ENCODE results near the gene ADARB2.
"Not testable (repeated sequence)": the region's sequence is repeated elsewhere in the genome, so short reads cannot be mapped to it uniquely, and the experiment has no call there.

ADARB2 gene

DNA sequence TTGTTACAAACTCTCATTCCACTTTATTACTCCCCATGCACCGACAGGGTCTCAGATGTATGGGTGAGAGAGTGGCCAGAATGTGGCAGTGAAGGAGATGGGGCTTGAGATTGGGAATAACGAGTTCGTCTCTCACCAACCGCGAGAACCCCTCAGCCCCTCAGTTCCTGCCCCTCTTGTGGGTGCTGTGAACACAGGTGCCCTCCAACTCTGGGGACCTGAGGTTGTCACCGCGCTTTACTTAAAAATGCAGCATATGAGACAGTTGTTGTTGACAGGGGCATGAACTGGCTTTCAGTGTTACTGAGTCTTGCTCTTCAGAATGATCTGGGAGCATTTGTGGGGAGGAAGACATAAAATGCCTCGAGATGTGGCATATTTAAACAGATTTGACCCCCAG is 391.1 kb downstream of the ADARB2 start:
- CTCF ChIA-PET: no interaction called here
- DNase-seq (ENCODE audit: low spot score): no peak
- TF ChIP-seq, protein P1, sequence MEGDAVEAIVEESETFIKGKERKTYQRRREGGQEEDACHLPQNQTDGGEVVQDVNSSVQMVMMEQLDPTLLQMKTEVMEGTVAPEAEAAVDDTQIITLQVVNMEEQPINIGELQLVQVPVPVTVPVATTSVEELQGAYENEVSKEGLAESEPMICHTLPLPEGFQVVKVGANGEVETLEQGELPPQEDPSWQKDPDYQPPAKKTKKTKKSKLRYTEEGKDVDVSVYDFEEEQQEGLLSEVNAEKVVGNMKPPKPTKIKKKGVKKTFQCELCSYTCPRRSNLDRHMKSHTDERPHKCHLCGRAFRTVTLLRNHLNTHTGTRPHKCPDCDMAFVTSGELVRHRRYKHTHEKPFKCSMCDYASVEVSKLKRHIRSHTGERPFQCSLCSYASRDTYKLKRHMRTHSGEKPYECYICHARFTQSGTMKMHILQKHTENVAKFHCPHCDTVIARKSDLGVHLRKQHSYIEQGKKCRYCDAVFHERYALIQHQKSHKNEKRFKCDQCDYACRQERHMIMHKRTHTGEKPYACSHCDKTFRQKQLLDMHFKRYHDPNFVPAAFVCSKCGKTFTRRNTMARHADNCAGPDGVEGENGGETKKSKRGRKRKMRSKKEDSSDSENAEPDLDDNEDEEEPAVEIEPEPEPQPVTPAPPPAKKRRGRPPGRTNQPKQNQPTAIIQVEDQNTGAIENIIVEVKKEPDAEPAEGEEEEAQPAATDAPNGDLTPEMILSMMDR (conservative IDR thresholded peaks at IDR 0.05; ENCODE audit: low read depth): no peak
- POLR2A ChIA-PET (ENCODE audit: low non-redundant PET): no interaction called here
- no peak overlapping the region for H3K27ac ChIP-seq

DNA sequence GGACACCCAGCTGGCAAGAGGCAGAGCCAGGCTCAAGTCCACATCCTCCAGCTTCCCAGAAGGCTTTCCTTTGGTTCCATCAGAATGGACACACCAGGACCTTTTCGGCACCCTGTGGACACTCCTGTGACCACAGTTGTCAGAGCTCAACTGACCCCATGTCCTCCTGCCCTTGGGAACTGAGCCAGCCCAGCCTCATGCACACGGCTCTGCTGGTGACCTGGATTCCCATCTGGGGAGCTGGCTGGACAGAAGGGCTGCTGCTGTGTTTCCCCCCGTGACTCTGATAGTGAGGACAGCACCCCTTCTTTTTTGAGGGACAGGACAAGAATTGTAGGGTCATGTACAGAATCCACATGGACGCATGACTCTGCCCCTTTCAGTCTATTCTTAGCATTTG is 392.0 kb downstream of the ADARB2 start:
- TF ChIP-seq, protein P1 (conservative IDR thresholded peaks at IDR 0.05; ENCODE audit: low read depth): no peak
- POLR2A ChIA-PET (ENCODE audit: low non-redundant PET): no interaction called here
- H3K27ac ChIP-seq: no peak overlapping the region
- CTCF ChIA-PET: no interaction called here
- no peak for DNase-seq (ENCODE audit: low spot score)

DNA sequence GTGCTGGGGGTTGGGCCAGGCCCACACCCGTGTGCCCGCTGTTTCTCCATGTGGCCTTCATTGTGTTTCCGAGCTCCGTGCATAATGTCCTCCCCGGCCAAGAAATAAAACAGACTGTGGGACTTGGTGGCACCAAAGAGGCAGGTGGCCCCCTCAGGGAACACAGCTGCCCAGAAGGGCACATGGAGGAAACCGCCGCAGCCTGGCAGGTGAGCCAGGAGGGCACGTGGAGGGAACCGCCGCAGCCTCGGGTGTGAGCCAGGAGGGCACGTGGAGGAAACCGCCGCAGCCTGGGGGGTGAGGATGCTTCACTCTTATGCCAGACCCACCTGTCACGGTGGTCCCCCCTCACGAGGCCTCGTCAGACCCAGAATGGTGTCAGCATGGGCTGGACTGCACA is 392.5 kb downstream of the ADARB2 start:
- no peak for DNase-seq (ENCODE audit: low spot score)
- ChIA-PET CTCF (no interaction called here), POLR2A (ENCODE audit: low non-redundant PET) (no interaction called here)
- TF ChIP-seq, protein P1 (conservative IDR thresholded peaks at IDR 0.05; ENCODE audit: low read depth): no peak
- no peak overlapping the region for H3K27ac ChIP-seq

DNA sequence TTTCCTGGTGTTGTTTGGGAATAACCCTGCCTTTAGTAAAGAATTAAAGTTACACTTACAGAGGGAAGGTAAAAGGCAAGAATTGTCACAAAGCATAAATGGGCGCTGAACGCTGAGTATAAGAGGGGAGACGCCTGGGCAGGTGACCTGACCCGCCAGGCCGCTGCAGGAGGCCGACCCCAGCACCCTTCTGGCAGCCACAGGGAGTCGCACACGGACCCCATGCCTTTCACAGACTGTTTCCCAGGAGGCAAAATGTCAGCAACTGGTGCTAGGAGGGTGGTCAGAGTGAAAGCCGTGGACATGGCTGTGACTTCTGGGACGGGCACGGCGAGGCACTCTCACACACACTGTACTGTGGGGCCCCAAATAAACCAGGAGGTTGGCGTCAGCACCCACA is 392.9 kb downstream of the ADARB2 start:
- TF ChIP-seq, protein P1 (conservative IDR thresholded peaks at IDR 0.05; ENCODE audit: low read depth): no peak
- no peak overlapping the region for H3K27ac ChIP-seq
- ChIA-PET CTCF (no interaction called here), POLR2A (ENCODE audit: low non-redundant PET) (no interaction called here)
- DNase-seq (ENCODE audit: low spot score): no peak

DNA sequence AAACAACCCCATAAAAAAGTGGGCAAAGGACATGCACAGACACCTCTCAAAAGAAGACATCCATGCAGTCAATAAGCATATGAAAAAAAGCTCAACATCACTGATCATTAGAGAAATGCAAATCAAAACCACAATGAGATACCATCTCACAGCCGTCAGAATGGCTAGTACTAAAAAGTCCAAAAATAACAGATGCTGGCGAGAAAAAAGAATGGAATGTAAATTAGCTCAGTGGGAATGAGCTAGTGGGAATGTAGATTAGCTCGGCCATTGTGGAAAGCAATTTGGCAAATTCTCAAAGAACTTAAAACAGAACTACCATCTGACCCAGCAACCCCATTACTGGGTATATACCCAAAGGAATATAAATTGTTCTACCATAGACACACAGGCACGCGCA is 394.1 kb downstream of the ADARB2 start:
- DNase-seq (ENCODE audit: low spot score): no peak
- no peak overlapping the region for H3K27ac ChIP-seq
- CTCF ChIA-PET: no interaction called here
- POLR2A ChIA-PET (ENCODE audit: low non-redundant PET): no interaction called here
- TF ChIP-seq, protein P1 (conservative IDR thresholded peaks at IDR 0.05; ENCODE audit: low read depth): no peak

DNA sequence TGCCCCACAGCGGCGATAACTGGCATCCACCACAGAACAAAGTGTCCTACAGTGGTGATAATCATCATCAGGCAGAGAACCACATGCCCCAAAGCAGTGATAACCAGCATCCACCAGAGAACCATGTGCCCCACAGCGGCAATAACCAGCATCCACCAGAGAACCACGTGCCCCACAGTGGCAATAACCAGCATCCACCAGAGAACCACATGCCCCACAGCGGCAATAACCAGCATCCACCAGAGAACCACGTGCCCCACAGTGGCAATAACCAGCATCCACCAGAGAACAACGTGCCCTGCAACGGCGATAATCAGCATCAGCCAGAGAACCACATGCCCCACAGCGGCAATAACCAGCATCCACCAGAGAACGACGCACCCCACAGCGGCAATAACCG is 396.3 kb downstream of the ADARB2 start:
- H3K27ac ChIP-seq; POLR2A ChIA-PET (ENCODE audit: low non-redundant PET); CTCF ChIA-PET; DNase-seq (ENCODE audit: low spot score): not testable (repeated sequence)

DNA sequence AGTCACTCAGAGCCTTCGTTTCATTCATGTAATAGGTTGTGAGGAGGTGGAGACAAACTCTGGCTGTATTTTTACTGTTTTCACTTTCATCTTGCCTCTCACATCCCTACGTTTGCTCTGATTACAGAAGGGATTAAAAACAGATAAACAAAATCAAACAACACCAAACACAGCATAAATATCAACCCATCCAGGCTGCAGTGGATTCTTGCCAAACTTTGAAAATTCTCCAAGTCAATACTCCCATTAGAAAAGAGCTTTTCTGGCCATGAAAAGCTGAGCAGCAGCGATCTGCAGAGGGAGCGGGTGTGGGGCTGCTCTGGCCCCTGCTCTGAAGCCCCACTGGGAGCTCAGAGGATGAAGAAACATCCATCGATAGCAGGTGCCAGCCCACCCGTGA is 397.9 kb downstream of the ADARB2 start:
- ChIA-PET CTCF (interaction anchor here (0.6 kb wide), 1 partner anchor 194 kb away, joined by 3 read pairs; no protein-coding TSS in a partner anchor), POLR2A (ENCODE audit: low non-redundant PET) (no interaction called here)
- TF ChIP-seq, protein P1 (conservative IDR thresholded peaks at IDR 0.05; ENCODE audit: low read depth): no peak
- no peak overlapping the region for H3K27ac ChIP-seq
- no peak for DNase-seq (ENCODE audit: low spot score)
